ENCODE results near the gene DPP10. TPM values are rescaled to one million over a fixed set of nuclear protein-coding genes. Genes with fewer than 3 reads are reported as not detected.

Gene DPP10
- total RNA-seq, 2 donors from 2014 or later = 3.1 to 11.2 TPM

DNA sequence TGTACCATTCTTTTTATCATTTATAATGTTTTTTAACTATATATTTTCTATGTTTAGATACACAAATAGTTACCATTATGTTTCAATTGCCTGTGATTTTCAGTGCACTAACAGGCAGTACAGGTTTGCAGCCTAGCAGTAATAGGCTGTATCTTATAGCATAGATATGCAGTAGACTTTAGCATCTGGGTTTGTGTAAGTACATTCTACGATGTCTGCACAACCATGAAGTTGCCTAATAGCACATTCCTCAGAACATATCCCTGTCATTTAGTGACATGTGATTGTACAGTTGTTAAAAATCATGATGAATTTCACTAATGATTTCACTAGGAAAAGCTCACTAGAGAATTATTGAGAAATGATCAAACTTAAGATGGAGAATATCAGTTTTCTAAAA, 884.6 kb downstream of the DPP10 start:
- no peak for ATAC-seq

DNA sequence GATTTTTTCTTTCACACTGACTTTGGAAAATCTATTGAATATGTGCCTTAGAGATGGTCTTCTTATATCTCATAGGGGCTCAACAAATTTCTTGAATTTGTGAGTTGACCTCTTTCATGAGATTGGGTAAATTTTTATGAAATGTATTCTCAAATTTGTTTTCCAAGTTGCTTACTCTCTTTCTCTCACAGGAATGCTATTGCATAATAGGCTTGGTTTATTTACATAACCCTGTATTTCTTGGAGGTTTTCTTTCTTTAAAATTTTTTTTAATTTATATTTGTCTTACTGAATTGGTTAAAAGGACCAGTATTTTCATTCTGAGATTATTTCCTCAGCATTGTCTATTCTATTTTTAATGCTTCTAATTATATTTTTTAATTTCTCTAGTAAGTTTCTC, 917.1 kb downstream of the DPP10 start:
- Histone ChIP-seq H3K27me3 (no peaks in the 10 kb centered on the region), H3K4me1 (no peaks in the 10 kb centered on the region), H3K27ac (no peak overlapping the region), H3K9me3 (no peaks in the 10 kb centered on the region), H3K36me3 (replicated peaks in 1 of 2; ENCODE audit: insufficient read depth in 1 of 2, low read depth in 2 of 2) (no peaks in the 10 kb centered on the region), H3K4me3 (no peak overlapping the region)
- intact Hi-C loops (cut with DNase I) = no loop called here
- TF ChIP-seq, protein P1, sequence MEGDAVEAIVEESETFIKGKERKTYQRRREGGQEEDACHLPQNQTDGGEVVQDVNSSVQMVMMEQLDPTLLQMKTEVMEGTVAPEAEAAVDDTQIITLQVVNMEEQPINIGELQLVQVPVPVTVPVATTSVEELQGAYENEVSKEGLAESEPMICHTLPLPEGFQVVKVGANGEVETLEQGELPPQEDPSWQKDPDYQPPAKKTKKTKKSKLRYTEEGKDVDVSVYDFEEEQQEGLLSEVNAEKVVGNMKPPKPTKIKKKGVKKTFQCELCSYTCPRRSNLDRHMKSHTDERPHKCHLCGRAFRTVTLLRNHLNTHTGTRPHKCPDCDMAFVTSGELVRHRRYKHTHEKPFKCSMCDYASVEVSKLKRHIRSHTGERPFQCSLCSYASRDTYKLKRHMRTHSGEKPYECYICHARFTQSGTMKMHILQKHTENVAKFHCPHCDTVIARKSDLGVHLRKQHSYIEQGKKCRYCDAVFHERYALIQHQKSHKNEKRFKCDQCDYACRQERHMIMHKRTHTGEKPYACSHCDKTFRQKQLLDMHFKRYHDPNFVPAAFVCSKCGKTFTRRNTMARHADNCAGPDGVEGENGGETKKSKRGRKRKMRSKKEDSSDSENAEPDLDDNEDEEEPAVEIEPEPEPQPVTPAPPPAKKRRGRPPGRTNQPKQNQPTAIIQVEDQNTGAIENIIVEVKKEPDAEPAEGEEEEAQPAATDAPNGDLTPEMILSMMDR (IDR thresholded peaks at IDR 0.05) = no peak
- TF ChIP-seq POLR2A (IDR thresholded peaks at IDR 0.05) = no peak
- ATAC-seq (no peak), DNase-seq (no peak)

More for the DNA sequence above, 884.6 kb downstream of the DPP10 start:
- Histone ChIP-seq H3K9me3 (no peaks in the 10 kb centered on the region), H3K36me3 (replicated peaks in 1 of 2; ENCODE audit: insufficient read depth in 1 of 2, low read depth in 2 of 2) (no peaks in the 10 kb centered on the region), H3K4me1 (no peaks in the 10 kb centered on the region), H3K27me3 (no peaks in the 10 kb centered on the region), H3K4me3 (no peak overlapping the region), H3K27ac (no peak overlapping the region)
- DNase-seq = no peak
- TF ChIP-seq POLR2A (IDR thresholded peaks at IDR 0.05) = no peak
- TF ChIP-seq, protein P1 (IDR thresholded peaks at IDR 0.05) = no peak
- 59 to 78% methylated on average over 1 of the region's 1 CpG for WGBS, 2 donors
- intact Hi-C loops (cut with DNase I) = no loop called here

DNA sequence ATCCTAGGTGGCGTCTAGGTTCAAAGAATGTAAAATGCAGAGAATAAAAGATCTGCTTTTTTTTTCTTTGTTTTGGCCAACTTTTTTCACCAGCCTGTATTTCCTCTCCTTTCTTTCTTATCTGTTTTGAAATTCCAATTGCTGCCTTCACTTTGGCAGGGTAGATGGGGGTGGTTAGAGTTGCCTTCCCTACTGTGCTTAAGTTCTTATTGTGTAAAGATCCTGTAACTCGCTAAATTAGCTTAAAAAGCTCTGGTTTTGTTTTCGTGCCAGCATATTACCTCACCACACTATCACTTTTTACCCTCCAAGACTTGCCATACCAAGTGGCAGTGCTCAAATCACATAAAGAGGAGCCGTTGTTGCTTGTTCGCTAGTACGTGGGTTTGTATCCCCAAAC, 921.7 kb downstream of the DPP10 start:
- ATAC-seq = no peak
- no peaks in the 10 kb centered on the region for H3K27me3 ChIP-seq
- no peak for TF ChIP-seq POLR2A (IDR thresholded peaks at IDR 0.05)
- TF ChIP-seq, protein P1 (IDR thresholded peaks at IDR 0.05) = no peak
- no peaks in the 10 kb centered on the region for H3K36me3 ChIP-seq (replicated peaks in 1 of 2; ENCODE audit: insufficient read depth in 1 of 2, low read depth in 2 of 2)
- intact Hi-C loops (cut with DNase I) = no loop called here
- H3K27ac ChIP-seq = no peak overlapping the region
- no peak overlapping the region for H3K4me3 ChIP-seq
- no peak for DNase-seq
- WGBS, 2 donors = 79 to 82% methylated on average over 6 of the region's 6 CpGs
- no peaks in the 10 kb centered on the region for H3K9me3 ChIP-seq
- H3K4me1 ChIP-seq = peaks cover 3% of the 10 kb centered on the region

DNA sequence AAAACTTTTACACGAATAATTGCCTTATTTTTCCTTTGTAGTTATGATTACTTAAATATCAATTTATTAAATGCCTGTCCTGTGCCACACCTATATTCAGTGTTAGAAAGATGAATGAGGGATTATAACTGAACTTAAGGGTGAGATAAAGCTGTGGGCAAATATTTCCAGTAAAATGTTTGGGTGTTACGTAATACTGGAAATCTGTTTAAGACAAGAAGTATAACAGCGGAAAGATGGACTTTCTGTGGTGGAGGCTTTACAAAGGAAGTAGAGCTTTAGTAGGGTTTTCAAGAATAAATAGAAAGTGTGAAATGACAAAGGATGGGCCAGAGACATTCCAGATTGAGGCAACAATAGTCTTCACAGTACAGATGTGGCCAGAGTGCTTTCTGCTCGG, 927.0 kb downstream of the DPP10 start:
- no peaks in the 10 kb centered on the region for H3K27me3 ChIP-seq

DNA sequence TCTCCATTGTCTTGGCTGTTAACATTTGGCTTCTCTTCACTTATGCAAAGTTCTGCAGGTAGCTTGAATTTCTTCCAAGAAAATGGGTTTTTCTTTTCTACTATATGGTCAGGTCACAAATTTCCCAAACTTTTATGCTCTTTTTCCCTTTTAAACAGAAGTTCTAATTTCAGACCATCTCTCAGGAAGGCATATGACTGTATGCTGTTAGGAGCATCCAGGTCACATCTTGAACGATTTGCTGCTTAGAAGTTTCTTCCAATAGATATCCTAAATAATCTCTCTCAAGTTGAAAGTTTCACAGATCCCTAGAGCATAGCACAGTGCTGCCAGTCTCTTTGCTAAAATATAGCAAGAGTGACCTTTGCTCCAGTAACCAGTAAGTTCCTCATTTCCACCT, 932.5 kb downstream of the DPP10 start:
- TF ChIP-seq, protein P1 (IDR thresholded peaks at IDR 0.05) = no peak
- no peak for TF ChIP-seq POLR2A (IDR thresholded peaks at IDR 0.05)
- 78 to 86% methylated on average over 1 of the region's 1 CpG for WGBS, 2 donors

More for the DNA sequence above, 927.0 kb downstream of the DPP10 start:
- intact Hi-C loops (cut with DNase I) = no loop called here
- Histone ChIP-seq H3K4me1 (peaks cover 7% of the 10 kb centered on the region), H3K36me3 (replicated peaks in 1 of 2; ENCODE audit: insufficient read depth in 1 of 2, low read depth in 2 of 2) (no peaks in the 10 kb centered on the region), H3K27ac (no peak overlapping the region), H3K9me3 (peaks cover 0 to 4% (median 0%) of the 10 kb centered on the region in 3 donors), H3K4me3 (no peak overlapping the region)
- TF ChIP-seq, protein P1 (IDR thresholded peaks at IDR 0.05) = no peak
- no peak for TF ChIP-seq POLR2A (IDR thresholded peaks at IDR 0.05)
- DNase-seq = no peak
- no peak for ATAC-seq
- WGBS, 2 donors = 82 to 86% methylated on average over 4 of the region's 4 CpGs

More for the DNA sequence above, 932.5 kb downstream of the DPP10 start:
- no peak for ATAC-seq
- DNase-seq = no peak
- intact Hi-C loops (cut with DNase I) = no loop called here
- Histone ChIP-seq H3K27ac (no peak overlapping the region), H3K36me3 (replicated peaks in 1 of 2; ENCODE audit: insufficient read depth in 1 of 2, low read depth in 2 of 2) (no peaks in the 10 kb centered on the region), H3K4me1 (no peaks in the 10 kb centered on the region), H3K9me3 (peaks cover 0 to 18% (median 0%) of the 10 kb centered on the region in 3 donors), H3K4me3 (no peak overlapping the region), H3K27me3 (no peaks in the 10 kb centered on the region)

All from body of pancreas (tissue), 4 donors.